ENCODE data around the gene FANCC. TPM values are rescaled to one million over a fixed set of nuclear protein-coding genes. Genes with fewer than 3 reads are reported as not detected.

Gene FANCC
- total and polyA plus RNA-seq, 2 experiments from 2014 or later, result 5.0 to 5.3 TPM

DNA sequence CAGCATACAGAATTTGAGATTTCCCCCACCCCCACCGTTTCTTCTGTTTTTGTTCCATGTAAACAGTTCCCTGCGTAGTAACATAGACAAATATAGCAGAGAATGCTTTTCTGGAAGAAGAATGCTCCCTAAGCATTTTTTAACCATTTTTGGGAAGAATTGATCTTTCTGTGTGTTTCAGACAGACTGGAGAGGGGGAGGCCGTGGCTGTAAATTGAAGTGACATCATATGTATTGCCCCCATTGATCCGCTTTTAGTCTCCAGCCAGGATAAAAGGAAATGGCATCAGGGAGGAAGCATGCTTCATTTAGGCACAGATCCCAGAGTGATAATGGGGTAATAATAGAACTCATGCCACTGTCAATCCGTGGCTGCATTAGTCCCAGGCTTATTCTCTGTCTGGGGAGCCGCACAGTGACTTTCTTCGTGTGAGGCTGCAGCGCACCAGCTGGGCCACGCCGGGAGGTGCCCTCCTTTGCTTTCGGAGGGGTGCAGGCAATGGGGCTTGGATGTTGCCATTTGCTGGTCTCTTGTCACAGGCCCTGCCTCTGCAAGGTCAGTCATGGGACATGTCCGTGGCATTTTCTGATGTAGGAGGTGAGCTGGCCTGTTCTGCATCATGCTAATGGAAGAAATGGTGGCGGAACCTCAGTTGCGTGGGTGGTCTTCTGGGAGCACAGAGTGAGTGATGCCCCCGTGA, 261.5 kb downstream of the FANCC start:
- Histone ChIP-seq H3K4me2 (ENCODE audit: unreplicated experiment) (peak overlapping the region; percentile 84), H3K4me1 (ENCODE audit: insufficient read depth) (peaks cover 99% of the 10 kb centered on the region), H3K9me3 (ENCODE audit: low read depth) (no peaks in the 10 kb centered on the region), H3K79me2 (ENCODE audit: insufficient read depth) (peaks cover 100% of the 10 kb centered on the region), H3K9me2 (ENCODE audit: insufficient read depth) (no peaks in the 10 kb centered on the region), H3K27ac (peak overlapping the region; percentile 85), H3K9ac (peak overlapping the region; percentile 76), H3K4me3 (peak overlapping the region; percentile 54), H4K20me1 (ENCODE audit: insufficient read depth) (peaks cover 28% of the 10 kb centered on the region; the same call in 1 of the 2 replicates), H3K36me3 (ENCODE audit: low read depth) (peaks cover 46% of the 10 kb centered on the region), H3F3A (ENCODE audit: insufficient read depth) (peaks cover 82% of the 10 kb centered on the region), H2AFZ (no peak overlapping the region), H3K27me3 (replicated peaks; ENCODE audit: insufficient read depth) (no peaks in the 10 kb centered on the region)
- in situ Hi-C loops (cut with MboI), result no loop called here
- 32% methylated on average over 15 of the region's 15 CpGs for WGBS, 2 experiments (ENCODE audit: low coverage in 1 of 2, low lambda C conversion rate in 2 of 2, missing lambda C conversion rate in 2 of 2)
- DNase-seq, result peak; percentile 79
- TF ChIP-seq EZH2 (IDR thresholded peaks at IDR 0.05; ENCODE audit: insufficient read depth, poor library complexity, severe bottlenecking) (no peak), EZH2phosphoT487 (IDR thresholded peaks at IDR 0.05; ENCODE audit: insufficient read depth, low read depth) (no peak)

DNA sequence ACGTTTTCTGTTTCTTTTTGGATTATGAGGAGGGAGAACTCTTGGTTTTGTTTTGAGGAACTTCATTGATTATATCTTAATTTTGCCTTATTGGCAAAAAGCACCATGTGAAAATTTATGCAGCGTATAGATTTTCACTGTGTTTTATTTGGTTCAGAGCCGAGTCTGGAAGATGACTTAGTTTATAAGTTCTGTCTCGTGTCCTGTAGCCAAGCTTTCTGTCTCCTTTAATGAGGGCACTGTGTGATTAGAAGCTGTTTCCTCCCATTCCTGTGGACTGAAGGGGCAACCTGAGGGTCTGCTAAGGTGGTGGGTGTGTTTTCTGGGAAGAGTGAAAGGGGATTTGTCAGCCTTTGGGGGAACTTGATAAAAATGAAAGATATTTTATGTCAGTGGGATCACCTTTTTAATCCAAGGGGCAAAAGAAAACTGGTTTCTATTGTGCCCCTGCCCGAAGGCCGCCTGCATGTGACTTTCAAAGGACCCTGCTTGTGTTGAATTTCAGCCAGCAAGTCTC, 262.1 kb downstream of the FANCC start:
- no peaks in the 10 kb centered on the region for H3K9me3 ChIP-seq (ENCODE audit: low read depth)
- H3F3A ChIP-seq (ENCODE audit: insufficient read depth), result peaks cover 81% of the 10 kb centered on the region
- 4 to 6% methylated on average over 6 of the region's 6 CpGs for WGBS, 2 experiments (ENCODE audit: low coverage in 1 of 2, low lambda C conversion rate in 2 of 2, missing lambda C conversion rate in 2 of 2)
- in situ Hi-C loops (cut with MboI), result no loop called here
- peaks cover 28% of the 10 kb centered on the region; the same call in 1 of the 2 replicates for H4K20me1 ChIP-seq (ENCODE audit: insufficient read depth)
- peak overlapping the region; percentile 85 for H3K27ac ChIP-seq
- H3K27me3 ChIP-seq (replicated peaks; ENCODE audit: insufficient read depth), result no peaks in the 10 kb centered on the region
- peak overlapping the region; percentile 54 for H3K4me3 ChIP-seq
- peak overlapping the region; percentile 76 for H3K9ac ChIP-seq
- peaks cover 99% of the 10 kb centered on the region for H3K4me1 ChIP-seq (ENCODE audit: insufficient read depth)
- H3K9me2 ChIP-seq (ENCODE audit: insufficient read depth), result no peaks in the 10 kb centered on the region
- peaks cover 100% of the 10 kb centered on the region for H3K79me2 ChIP-seq (ENCODE audit: insufficient read depth)
- H2AFZ ChIP-seq, result no peak overlapping the region
- TF ChIP-seq EZH2phosphoT487 (IDR thresholded peaks at IDR 0.05; ENCODE audit: insufficient read depth, low read depth) (no peak), EZH2 (IDR thresholded peaks at IDR 0.05; ENCODE audit: insufficient read depth, poor library complexity, severe bottlenecking) (no peak)
- peaks cover 40% of the 10 kb centered on the region for H3K36me3 ChIP-seq (ENCODE audit: low read depth)
- peak overlapping the region; percentile 84 for H3K4me2 ChIP-seq (ENCODE audit: unreplicated experiment)
- peak; percentile 53 for DNase-seq

DNA sequence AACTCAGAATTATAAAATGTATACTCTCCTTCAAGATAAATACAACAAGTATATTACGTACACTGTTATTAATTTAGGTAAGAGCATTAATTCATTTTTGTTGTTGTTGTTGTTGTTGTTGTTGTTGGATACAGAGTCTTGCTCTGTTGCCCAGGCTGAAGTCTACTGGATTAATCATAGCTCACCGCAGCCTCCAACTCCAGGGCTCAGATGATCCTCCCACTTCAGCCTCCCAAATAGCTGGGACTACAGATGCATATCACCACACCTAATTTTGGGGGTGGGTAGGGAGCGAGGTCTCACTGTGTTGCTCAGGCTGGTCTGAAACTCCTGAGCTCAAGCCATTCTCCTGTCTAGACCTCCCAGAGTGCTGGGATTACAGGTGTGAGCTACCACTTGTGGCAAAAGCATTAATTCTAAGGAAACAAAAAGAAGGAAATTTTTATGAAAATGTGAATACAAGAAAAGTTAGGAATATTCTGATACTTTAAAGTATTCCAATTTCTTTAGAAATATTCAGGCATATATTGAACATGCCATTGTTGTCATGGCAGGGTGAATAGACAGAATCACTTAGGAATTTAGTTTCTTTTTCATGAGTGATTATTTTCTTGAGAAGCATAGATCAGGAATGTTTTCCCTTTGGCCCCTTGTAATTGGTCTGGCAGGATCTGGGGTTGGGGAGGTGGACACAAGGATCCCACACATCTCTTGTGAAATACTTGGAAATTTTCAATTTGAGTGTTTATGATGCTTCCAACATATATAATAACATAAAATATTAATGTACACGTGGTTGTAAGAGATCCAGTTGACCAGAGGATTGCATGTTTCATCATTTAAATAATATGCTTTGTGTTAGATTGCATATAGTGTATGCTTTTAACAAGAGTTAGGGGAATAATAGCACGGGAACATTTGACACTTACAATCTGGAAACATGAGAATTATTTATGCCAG, 263.6 kb downstream of the FANCC start:
- H3K9ac ChIP-seq, result peak overlapping the region; percentile 76
- H3K4me2 ChIP-seq (ENCODE audit: unreplicated experiment), result peak overlapping the region; percentile 84
- no peaks in the 10 kb centered on the region for H3K9me2 ChIP-seq (ENCODE audit: insufficient read depth)
- in situ Hi-C loops (cut with MboI), result no loop called here
- 53 to 55% methylated on average over 5 of the region's 5 CpGs for WGBS, 2 experiments (ENCODE audit: low coverage in 1 of 2, low lambda C conversion rate in 2 of 2, missing lambda C conversion rate in 2 of 2)
- peak overlapping the region; percentile 85 for H3K27ac ChIP-seq
- H3K4me3 ChIP-seq, result peak overlapping the region; percentile 24; the same call in 1 of the 2 replicates
- H3K4me1 ChIP-seq (ENCODE audit: insufficient read depth), result peaks cover 99% of the 10 kb centered on the region
- no peak for TF ChIP-seq EZH2phosphoT487 (IDR thresholded peaks at IDR 0.05; ENCODE audit: insufficient read depth, low read depth)
- no peak for TF ChIP-seq EZH2 (IDR thresholded peaks at IDR 0.05; ENCODE audit: insufficient read depth, poor library complexity, severe bottlenecking)
- peaks cover 33% of the 10 kb centered on the region; the same call in 1 of the 2 replicates for H4K20me1 ChIP-seq (ENCODE audit: insufficient read depth)
- H2AFZ ChIP-seq, result no peak overlapping the region
- peaks cover 100% of the 10 kb centered on the region for H3K79me2 ChIP-seq (ENCODE audit: insufficient read depth)
- peaks cover 43% of the 10 kb centered on the region; the same call in 1 of the 2 replicates for H3K36me3 ChIP-seq (ENCODE audit: low read depth)
- no peaks in the 10 kb centered on the region for H3K9me3 ChIP-seq (ENCODE audit: low read depth)
- peaks cover 87% of the 10 kb centered on the region for H3F3A ChIP-seq (ENCODE audit: insufficient read depth)
- peak; percentile 50 for DNase-seq
- no peaks in the 10 kb centered on the region for H3K27me3 ChIP-seq (replicated peaks; ENCODE audit: insufficient read depth)

DNA sequence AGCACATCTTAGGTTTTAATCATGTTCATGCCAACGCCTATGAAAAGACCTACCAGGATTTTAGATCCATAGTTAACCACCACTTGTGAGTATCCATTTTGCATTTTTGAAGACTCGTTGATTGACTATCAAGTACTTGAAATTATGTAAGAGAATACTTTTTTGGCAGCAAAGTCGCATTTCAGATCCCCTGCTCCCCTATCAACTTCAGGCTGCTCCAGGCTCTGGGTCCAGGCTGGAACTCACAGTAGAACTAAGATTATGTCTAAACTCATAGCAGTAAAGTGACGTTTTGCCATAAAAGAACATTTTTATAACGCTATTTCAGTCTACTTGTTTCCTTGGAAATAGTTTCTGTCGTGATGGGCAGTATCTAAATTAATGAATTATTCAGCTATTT, 267.7 kb downstream of the FANCC start:
- in situ Hi-C loops (cut with MboI), result no loop called here
- peaks cover 100% of the 10 kb centered on the region for H3K79me2 ChIP-seq (ENCODE audit: insufficient read depth)
- H3K4me1 ChIP-seq (ENCODE audit: insufficient read depth), result peaks cover 73% of the 10 kb centered on the region
- no peak overlapping the region for H2AFZ ChIP-seq
- peak overlapping the region; percentile 87 for H3K9ac ChIP-seq
- H3K36me3 ChIP-seq (ENCODE audit: low read depth), result peaks cover 36% of the 10 kb centered on the region; the same call in 1 of the 2 replicates
- peak overlapping the region; percentile 93 for H3K4me2 ChIP-seq (ENCODE audit: unreplicated experiment)
- peak overlapping the region; percentile 78 for H3K27ac ChIP-seq
- H3K27me3 ChIP-seq (replicated peaks; ENCODE audit: insufficient read depth), result no peaks in the 10 kb centered on the region
- TF ChIP-seq EZH2phosphoT487 (IDR thresholded peaks at IDR 0.05; ENCODE audit: insufficient read depth, low read depth) (no peak), EZH2 (IDR thresholded peaks at IDR 0.05; ENCODE audit: insufficient read depth, poor library complexity, severe bottlenecking) (no peak)
- no peaks in the 10 kb centered on the region for H3K9me3 ChIP-seq (ENCODE audit: low read depth)
- H3K9me2 ChIP-seq (ENCODE audit: insufficient read depth), result no peaks in the 10 kb centered on the region
- 70 to 74% methylated on average over 6 of the region's 6 CpGs for WGBS, 2 experiments (ENCODE audit: low coverage in 1 of 2, low lambda C conversion rate in 2 of 2, missing lambda C conversion rate in 2 of 2)
- H4K20me1 ChIP-seq (ENCODE audit: insufficient read depth), result peaks cover 13% of the 10 kb centered on the region; the same call in 1 of the 2 replicates
- H3F3A ChIP-seq (ENCODE audit: insufficient read depth), result peaks cover 85% of the 10 kb centered on the region
- DNase-seq, result peak; percentile 25
- peak overlapping the region; percentile 79 for H3K4me3 ChIP-seq

MicroRNAs encoded within 50 kb of the gene (microRNA counts, 767-probe panel; counts per million panel counts)
- microRNA hsa-miR-23b-3p, result 7,223 counts per million, percentile 95 among the panel's probes with 10 or more counts
- microRNA hsa-miR-27b-3p, result 8,390 counts per million, percentile 98 among the panel's probes with 10 or more counts

Small RNA genes lying within 50 kb of the gene (microRNA-seq; reads per million reads assigned to microRNA genes)
- gene MIR23B (ENCODE audit: borderline number of aligned reads) (55,391 reads per million, percentile 98 among the genes with 10 or more reads in this experiment), gene MIR24-1 (ENCODE audit: borderline number of aligned reads) (not detected), gene MIR27B (ENCODE audit: borderline number of aligned reads) (4,784 reads per million, percentile 90 among the genes with 10 or more reads in this experiment), gene MIR3074 (ENCODE audit: borderline number of aligned reads) (not detected), gene MIR6081 (ENCODE audit: borderline number of aligned reads) (not detected)

Small RNA genes lying within 50 kb of the gene (small RNA-seq; reads per million reads assigned to genes)
- gene MIR23B (ENCODE audit: low read depth, low replicate concordance), result 28.0 reads per million, percentile 90 among the genes with 10 or more reads in this experiment
- gene MIR27B (ENCODE audit: low read depth, low replicate concordance), result 700 reads per million, percentile 99 among the genes with 10 or more reads in this experiment
- gene MIR3074 (ENCODE audit: low read depth, low replicate concordance), result not detected
- gene MIR6081 (ENCODE audit: low read depth, low replicate concordance), result not detected
- 1.8 reads per million, percentile 63 among the genes with 10 or more reads in this experiment for gene RNA5SP288 (ENCODE audit: low read depth, low replicate concordance)

Other genes with a start within 250 kb of the FANCC start
- 1.4 and 3.8 TPM in 2 replicates for gene PTCH1, start 199.3 kb upstream of the FANCC start, total RNA-seq (2014; rRNA removed; shearing (Covaris generic))
- 5.5 and 7.3 TPM in 2 replicates for gene PTCH1, start 199.3 kb upstream of the FANCC start, polyA plus RNA-seq (2016; fragmentation: Nextera tagmentation; extraction: Ambion mirVana)